Effector memory CD4-positive, alpha-beta T cell (primary cell): ENCODE measurements around the gene TTYH1.

Experiments
- DNase-seq, 3 donors: peaks; one replicate each; pipeline ENCODE4 v3.0.0-alpha.2; 2020
- H3K27ac ChIP-seq: 2 replicates; pipeline ENCODE4 v1.7.0; 2013; ENCODE audit warnings: mild to moderate bottlenecking, low read length, moderate library complexity; ENCODE audit not compliant: insufficient read depth, poor library complexity, severe bottlenecking
- H3K27me3 ChIP-seq: replicated peaks from 2 replicates; pipeline ENCODE4 v1.7.0; 2013; ENCODE audit warnings: mild to moderate bottlenecking, low read length; ENCODE audit not compliant: insufficient read depth, control insufficient read depth, poor library complexity, severe bottlenecking
- H3K36me3 ChIP-seq: 2 replicates; pipeline ENCODE4 v1.7.0; 2013; ENCODE audit warnings: mild to moderate bottlenecking, low read length, moderate library complexity; ENCODE audit not compliant: control insufficient read depth, insufficient read depth
- H3K4me1 ChIP-seq: 2 replicates; pipeline ENCODE4 v1.7.0; 2013; ENCODE audit warnings: low read length, mild to moderate bottlenecking; ENCODE audit not compliant: control insufficient read depth, insufficient read depth, poor library complexity, severe bottlenecking
- H3K4me3 ChIP-seq: 2 replicates; pipeline ENCODE4 v1.7.0; 2013; ENCODE audit warnings: low read length, low read depth, mild to moderate bottlenecking; ENCODE audit not compliant: insufficient read depth, poor library complexity, severe bottlenecking
- H3K9me3 ChIP-seq: 2 replicates; pipeline ENCODE4 v1.7.0; 2013; ENCODE audit warnings: mild to moderate bottlenecking, low read length, moderate library complexity; ENCODE audit not compliant: control insufficient read depth

Gene TTYH1

GRCh38 chr19:54420383-54421168 lies 5.3 kb downstream of the TTYH1 start:
- Histone ChIP-seq H3K36me3 (no peaks in the 10 kb centered on the region), H3K27ac (no peak overlapping the region), H3K9me3 (no peaks in the 10 kb centered on the region), H3K4me3 (no peak overlapping the region), H3K4me1 (peaks cover 6% of the 10 kb centered on the region), H3K27me3 (peaks cover 19% of the 10 kb centered on the region)
- no peak for DNase-seq

DNA sequence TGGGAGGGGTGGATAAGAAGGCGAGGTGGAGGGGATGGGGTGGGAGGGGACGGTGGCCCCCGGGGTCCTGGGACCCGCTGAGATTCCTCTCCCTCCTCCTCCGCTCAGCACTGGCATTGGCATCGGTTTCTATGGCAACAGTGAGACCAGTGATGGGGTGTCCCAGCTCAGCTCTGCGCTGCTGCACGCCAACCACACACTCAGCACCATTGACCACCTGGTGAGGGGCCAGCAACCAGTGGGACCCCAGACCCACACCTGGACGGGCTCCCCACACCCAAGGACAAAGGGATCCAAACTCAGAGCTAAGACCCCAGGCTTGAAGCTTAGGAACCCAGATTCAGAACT lies 5.9 kb downstream of the TTYH1 start:
- Histone ChIP-seq H3K4me1 (peaks cover 3% of the 10 kb centered on the region), H3K27me3 (peaks cover 13% of the 10 kb centered on the region)
- no peak for DNase-seq

DNA sequence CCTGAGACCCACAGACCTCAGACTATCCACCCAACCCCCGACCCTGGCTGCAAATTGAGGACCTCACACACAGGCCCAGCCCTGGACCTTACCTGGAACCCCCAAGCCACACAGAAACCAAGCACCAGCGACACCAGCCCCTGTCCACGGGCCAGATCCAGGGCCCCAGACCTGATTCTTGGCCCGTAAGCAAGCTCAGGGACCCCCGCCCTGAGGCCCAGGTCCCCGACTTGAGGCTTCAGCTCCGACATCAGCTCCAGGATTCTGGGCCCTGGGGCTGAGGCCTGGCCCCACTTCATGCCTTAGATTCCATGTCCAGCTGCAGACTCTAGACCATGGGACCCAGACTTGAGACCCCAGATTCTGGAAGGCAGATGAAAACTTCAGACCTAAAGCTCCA lies 6.3 kb downstream of the TTYH1 start:
- no peak for DNase-seq
- Histone ChIP-seq H3K27ac (no peak overlapping the region), H3K4me1 (peaks cover 3% of the 10 kb centered on the region), H3K9me3 (no peaks in the 10 kb centered on the region), H3K4me3 (no peak overlapping the region), H3K36me3 (no peaks in the 10 kb centered on the region), H3K27me3 (peaks cover 10% of the 10 kb centered on the region)

More for the DNA sequence above, 5.9 kb downstream of the TTYH1 start:
- Histone ChIP-seq H3K9me3 (no peaks in the 10 kb centered on the region), H3K36me3 (no peaks in the 10 kb centered on the region), H3K27ac (no peak overlapping the region), H3K4me3 (no peak overlapping the region)

DNA sequence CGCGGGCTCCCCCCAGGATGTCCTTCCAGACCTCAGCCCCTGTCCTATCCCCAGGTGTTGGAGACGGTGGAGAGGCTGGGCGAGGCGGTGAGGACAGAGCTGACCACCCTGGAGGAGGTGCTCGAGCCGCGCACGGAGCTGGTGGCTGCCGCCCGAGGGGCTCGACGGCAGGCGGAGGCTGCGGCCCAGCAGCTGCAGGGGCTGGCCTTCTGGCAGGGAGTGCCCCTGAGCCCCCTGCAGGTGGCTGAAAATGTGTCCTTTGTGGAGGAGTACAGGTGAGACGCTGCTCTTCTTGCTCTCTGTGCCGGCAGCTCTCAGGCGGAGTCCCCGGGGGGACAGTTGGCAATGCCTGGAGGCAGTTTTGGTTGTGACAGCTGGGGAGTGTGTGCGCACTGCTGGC lies 6.9 kb downstream of the TTYH1 start:
- no peak for DNase-seq
- Histone ChIP-seq H3K4me3 (no peak overlapping the region), H3K9me3 (no peaks in the 10 kb centered on the region), H3K27me3 (peaks cover 10% of the 10 kb centered on the region), H3K27ac (no peak overlapping the region), H3K4me1 (peaks cover 3% of the 10 kb centered on the region), H3K36me3 (no peaks in the 10 kb centered on the region)

DNA sequence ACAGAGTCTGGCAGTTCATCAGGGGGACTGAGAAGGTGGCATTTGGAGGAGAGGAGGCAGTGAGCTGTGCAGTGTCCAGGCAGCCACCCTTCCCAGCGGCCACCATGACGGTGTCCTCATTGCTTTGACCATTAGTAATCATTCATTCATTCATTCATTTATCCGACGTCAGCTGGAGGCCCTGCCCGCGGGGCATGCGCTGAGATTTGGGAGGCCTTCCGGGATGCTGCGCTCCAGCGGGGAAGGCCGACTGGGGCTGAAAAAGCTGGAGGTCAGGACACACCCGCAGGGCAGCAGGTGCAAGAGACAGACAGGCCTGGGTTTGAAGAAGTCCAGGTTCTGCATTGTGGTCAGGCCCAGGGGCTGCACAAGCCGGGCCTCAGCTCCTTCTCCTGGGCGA lies 8.9 kb downstream of the TTYH1 start:
- H3K4me3 ChIP-seq, result no peak overlapping the region
- H3K4me1 ChIP-seq, result no peaks in the 10 kb centered on the region
- H3K9me3 ChIP-seq, result no peaks in the 10 kb centered on the region
- no peak overlapping the region for H3K27ac ChIP-seq
- no peak for DNase-seq
- H3K27me3 ChIP-seq, result peaks cover 18% of the 10 kb centered on the region
- H3K36me3 ChIP-seq, result no peaks in the 10 kb centered on the region

- H3K4me3 ChIP-seq, result no peak overlapping the region
- H3K36me3 ChIP-seq, result no peaks in the 10 kb centered on the region
- H3K27me3 ChIP-seq, result peaks cover 18% of the 10 kb centered on the region
- no peaks in the 10 kb centered on the region for H3K9me3 ChIP-seq
- H3K27ac ChIP-seq, result no peak overlapping the region
- DNase-seq, result no peak
- no peaks in the 10 kb centered on the region for H3K4me1 ChIP-seq
These were observed 9.6 kb downstream of the TTYH1 start for GRCh38 chr19:54424660-54425381.

- Histone ChIP-seq H3K4me3 (no peak overlapping the region), H3K4me1 (peaks cover 2% of the 10 kb centered on the region), H3K9me3 (no peaks in the 10 kb centered on the region), H3K27me3 (peaks cover 18% of the 10 kb centered on the region), H3K27ac (no peak overlapping the region), H3K36me3 (no peaks in the 10 kb centered on the region)
- no peak for DNase-seq
These were observed 10.1 kb downstream of the TTYH1 start for GRCh38 chr19:54425382-54425723.

- no peak overlapping the region for H3K27ac ChIP-seq
- H3K4me3 ChIP-seq, result no peak overlapping the region
These were observed 11.1 kb downstream of the TTYH1 start for GRCh38 chr19:54426291-54426931.

DNA sequence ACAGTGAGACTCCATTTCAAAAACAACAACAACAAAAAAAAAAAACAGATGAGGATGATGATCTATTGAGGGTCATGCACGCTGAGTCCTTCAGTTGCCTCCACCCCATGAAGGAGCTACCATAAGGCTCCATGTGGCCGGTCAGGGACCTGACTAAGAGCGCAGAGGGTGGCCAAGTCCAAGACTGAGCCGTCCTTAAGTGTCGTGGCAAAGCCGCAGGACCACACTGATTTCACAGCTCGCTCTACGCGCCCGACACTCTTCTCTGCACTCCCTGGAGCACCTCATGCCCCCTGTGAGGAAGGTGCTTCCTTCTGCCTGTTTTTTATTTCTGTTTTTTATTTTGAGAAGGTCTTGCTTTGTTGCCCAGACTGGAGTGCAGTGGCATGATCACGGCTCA lies 12.3 kb downstream of the TTYH1 start:
- H3K4me1 ChIP-seq, result peaks cover 10% of the 10 kb centered on the region

More at GRCh38 chr19:54426291-54426931, 11.1 kb downstream of the TTYH1 start:
- Histone ChIP-seq H3K4me1 (peaks cover 10% of the 10 kb centered on the region), H3K9me3 (no peaks in the 10 kb centered on the region), H3K36me3 (no peaks in the 10 kb centered on the region), H3K27me3 (peaks cover 18% of the 10 kb centered on the region)
- DNase-seq, result no peak

More for the DNA sequence above, 12.3 kb downstream of the TTYH1 start:
- Histone ChIP-seq H3K4me3 (no peak overlapping the region), H3K9me3 (no peaks in the 10 kb centered on the region), H3K27me3 (peaks cover 18% of the 10 kb centered on the region), H3K36me3 (no peaks in the 10 kb centered on the region), H3K27ac (no peak overlapping the region)
- no peak for DNase-seq
